HG03439 (cell line): ENCODE measurements around the gene NAA11.
A peak's percentile ranks its signal among the peaks of the same experiment; 100 is the strongest.
"Not testable (repeated sequence)": the region's sequence is repeated elsewhere in the genome, so short reads cannot be mapped to it uniquely, and the experiment has no call there.

Experiments
- ATAC-seq: cut with Tn5 transposase; IDR thresholded peaks from one replicate; pipeline ENCODE4 v1.9.1; 2021; ENCODE audit warnings: mild to moderate bottlenecking, moderate library complexity; ENCODE audit not compliant: unreplicated experiment

The NAA11 gene

DNA sequence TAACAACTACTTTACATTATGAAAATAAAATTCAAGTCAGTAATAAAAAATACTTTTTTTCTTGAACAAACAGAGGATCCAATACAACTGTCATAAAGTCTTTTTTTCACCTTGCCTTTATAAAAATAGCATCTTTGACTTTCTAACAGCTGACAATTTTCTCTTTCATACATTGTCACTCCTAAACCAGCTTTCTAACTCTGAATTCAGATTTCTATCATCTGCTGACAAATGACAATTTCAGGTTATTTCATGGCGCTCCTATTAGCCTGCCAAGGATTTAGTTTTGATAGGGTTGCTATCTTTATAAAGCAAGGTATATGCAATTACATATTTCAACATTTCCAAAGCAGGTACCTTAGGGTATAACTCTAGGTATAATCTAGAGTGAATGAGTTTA, 14.6 kb downstream of the NAA11 start:
- no peak for ATAC-seq

GRCh38 chr4:79308971-79309370, 16.9 kb downstream of the NAA11 start:
- no peak for ATAC-seq

GRCh38 chr4:79308137-79308536, 17.7 kb downstream of the NAA11 start:
- ATAC-seq, result no peak

DNA sequence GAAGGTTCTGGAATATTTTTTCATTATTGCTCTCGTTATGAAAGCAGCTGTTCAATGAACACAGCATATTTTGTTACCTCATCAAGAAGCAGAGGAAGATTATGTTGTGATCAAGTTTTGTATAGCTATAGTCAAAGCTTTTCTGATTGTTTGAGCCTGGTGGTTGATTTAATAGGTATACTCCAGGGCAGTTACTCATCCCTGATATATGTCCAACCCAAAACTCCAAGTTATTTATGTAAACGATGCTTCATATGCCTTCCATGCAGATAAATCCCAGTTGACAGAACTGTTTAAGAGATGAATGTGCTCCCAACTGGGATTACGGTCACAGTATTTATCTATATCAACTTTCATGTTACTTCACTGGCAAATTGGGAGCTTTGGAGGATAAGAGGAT, 19.1 kb downstream of the NAA11 start:
- no peak for ATAC-seq

DNA sequence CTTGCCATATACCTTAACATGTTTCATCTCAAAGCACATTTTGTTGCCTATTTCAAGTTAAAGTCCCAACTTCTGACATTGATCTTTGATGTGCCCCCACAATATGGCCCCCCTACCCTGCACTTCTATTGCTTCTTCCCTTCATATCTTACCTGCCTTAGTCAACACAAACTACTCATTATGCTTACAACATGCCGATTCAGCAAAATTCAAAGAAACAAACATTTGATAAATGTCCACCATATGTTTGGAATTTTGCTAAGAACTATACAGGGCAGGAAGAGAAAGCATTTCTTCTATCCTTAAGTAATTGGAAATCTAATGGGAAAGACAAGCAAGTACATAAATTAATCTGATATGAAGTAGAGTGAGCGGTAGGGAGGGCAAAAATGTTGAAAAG, 25.6 kb downstream of the NAA11 start:
- no peak for ATAC-seq

DNA sequence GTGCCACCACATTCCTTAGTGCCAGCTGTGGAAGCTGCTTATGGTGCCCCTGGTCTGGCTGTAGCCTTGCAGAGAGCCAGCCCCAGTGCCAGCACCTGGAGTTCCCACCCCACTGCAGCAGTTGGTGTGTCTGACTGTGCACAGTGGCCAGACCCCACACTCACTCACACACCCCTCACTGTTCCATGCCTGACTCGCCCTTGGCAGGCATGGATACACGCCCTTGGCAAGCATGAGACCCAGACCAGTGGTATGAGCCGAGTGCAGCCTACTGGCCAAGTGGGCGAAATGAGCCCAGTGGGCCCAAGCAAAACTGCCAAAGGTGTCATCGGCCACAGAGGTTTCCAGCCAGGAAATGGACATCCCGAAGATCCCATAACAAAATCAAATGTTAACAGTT, 27.4 kb downstream of the NAA11 start:
- no peak for ATAC-seq

- ATAC-seq, result no peak
Observed at GRCh38 chr4:79298027-79298426, 27.8 kb downstream of the NAA11 start.

DNA sequence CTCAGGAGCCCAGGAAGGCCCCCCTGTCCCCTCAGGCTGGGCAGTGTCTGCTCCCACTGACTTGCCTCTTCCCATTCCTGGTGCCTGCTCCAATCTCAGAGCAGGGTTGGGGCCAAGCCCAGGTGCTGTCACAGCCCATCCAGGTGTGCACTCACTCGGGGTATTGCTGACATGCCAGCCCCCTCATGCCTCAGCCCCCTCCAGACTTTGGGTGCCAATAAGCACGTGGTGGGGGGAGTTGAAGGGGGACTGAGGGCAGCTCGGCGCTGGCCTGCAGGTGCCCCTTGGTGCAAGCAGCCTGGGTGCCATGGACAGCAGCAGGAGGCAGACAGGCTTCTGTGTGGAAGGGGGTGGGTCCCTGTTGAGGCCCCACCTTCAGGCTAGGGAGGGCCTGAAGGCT, 28.4 kb downstream of the NAA11 start:
- no peak for ATAC-seq

GRCh38 chr4:79296768-79297428, 29.0 kb downstream of the NAA11 start:
- ATAC-seq, result no peak

GRCh38 chr4:79295086-79295485, 30.8 kb downstream of the NAA11 start:
- ATAC-seq, result no peak

DNA sequence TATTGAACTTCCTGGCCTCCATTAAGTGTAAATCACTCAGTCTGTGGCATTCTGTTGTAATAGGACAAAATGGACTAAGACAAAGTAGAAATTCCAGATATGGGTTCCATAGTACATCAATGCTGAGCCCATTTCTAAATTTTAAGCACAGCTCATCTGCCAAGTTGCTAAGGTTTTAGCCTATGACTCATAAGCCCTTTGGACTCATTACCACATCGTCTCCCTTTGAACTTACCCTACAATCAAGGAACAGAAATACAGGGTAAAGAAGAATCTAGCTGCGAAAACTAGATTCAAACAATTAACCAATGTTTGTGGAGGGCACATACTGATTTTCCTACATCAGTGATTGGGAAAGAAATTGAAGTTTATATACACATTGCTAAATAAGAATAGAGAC, 31.8 kb downstream of the NAA11 start:
- no peak for ATAC-seq

DNA sequence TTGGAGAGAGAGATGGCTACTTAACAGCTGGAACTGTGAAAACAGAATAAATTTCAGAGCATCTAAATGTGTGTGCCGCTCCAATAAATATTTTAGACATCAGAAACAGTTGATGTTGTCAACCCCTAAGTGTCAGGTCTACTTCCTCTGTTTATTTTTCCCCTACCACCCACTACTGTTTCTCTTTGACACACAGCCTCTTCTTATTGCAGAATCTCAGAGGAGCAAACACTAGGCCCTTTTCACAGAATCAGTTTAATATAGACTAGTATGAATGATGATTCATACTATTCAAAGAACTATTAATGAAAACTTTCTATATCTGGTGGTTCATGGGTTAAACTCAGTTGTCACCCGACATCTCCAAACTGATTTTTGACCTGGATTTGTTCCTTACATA, 33.9 kb downstream of the NAA11 start:
- peak; percentile 77 for ATAC-seq

DNA sequence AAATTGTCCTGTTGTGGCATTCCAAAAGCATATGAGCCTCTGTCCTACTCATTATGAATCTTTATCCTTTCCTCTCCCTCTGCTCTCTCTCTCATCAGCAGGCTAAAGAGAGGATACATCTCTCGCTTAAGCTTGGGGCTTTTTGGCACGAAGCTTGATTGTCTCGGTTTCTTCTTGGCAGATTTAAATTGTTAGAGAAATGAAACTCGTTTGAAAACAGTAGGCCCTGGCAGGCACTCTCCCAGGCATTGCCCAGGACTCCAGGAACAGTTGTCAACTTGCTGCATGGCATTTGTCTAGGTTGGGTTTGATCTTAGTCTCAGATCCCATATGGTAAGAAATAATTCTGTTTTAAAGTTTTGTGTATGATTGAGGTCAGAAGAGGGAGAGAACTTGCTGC, 35.5 kb downstream of the NAA11 start:
- ATAC-seq, result no peak

DNA sequence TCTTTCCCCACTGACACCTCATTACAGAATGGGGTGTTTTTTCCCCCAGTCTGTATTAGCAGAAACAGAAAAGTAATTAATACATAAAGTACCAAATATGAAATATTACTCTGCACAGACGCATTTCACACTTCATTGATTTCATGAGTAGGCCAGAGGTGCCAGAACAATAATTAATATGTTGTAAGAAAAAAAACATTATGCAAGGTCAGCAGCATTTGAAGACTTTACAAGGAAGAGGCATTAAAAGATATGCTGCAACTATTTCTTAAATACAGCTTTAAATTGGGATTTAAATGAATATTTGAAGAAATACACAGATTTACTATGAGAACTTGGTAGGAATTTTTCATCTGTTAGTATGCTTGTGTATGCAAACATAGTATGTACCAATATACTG, 37.7 kb downstream of the NAA11 start:
- no peak for ATAC-seq

GRCh38 chr4:79287718-79288117, 38.1 kb downstream of the NAA11 start:
- no peak for ATAC-seq

GRCh38 chr4:79287076-79287475, 38.8 kb downstream of the NAA11 start:
- ATAC-seq, result no peak

DNA sequence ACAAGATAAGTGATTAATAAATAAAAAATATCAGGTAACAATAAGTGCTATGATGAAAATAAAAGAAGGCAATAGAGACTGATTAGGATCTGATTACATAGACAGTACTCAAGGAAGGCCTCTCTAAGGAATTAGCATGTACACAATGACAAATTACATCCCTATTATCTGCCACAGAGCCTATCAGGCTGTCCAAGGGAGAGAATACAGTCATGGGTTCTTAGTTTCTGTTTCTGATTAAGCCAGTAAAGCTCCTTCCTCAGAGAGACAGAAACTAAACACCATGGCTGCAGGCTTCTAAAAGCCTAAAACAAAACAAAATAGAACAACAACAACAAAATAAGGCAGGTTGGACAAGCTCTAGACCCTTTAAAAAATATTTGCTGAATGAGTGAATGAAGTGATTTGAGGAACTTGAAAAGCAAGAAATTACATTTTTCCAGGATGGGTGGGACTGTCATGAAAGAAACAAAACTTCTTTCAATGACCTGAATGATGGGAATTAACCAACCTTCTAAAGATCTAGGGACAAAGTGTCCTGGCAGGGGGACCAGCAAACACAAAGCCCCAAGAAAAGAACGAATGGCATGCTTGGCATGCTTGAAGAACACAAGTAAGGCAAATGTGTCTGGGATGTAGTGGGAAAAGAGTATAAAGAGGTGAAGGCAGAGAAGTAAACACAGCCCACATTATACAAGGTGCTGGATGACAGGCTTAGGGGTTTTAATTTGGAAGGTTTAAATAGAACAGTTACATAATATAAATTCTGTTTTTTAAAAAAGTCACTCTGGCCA, 44.1 kb downstream of the NAA11 start:
- ATAC-seq, result no peak

GRCh38 chr4:79277467-79277866, 48.4 kb downstream of the NAA11 start:
- not testable (repeated sequence) for ATAC-seq

DNA sequence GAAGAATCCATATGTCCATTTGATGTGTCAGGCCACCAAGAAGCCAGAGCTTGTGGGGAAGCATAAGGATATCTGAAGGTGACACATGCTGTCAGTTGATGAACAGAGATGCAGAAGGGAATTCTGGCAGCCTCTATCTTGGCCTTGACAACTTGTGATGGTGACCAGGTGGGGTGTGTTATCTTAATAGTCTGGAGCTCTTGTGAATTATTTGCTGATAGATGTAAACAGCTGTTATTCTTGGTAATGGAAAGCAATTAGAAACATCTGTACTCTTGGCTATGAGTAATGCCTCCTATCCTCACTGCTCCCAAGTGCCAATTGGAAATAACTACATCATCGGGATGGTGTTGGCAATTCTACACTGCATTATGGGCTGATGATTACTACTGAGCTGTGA, 51.9 kb downstream of the NAA11 start:
- ATAC-seq, result no peak

DNA sequence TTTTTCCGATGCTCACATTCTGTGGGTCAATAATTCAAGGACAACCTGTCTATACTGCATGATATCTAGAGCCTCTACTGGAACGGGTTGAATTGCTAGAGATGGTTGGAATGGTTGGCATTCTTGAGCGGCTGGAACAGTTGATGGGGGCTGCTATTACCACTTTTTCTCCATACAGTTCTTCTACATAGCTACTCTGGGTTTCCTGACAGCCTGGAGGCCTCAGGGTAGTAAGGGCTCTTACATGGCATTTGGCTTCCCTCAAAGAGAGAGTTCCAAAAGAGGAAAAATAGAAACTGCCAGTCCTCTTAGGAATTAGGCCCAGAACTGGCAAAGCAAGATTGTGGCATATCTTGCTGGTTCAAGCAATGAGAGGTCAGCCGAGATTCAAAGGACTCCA, 53.1 kb downstream of the NAA11 start:
- ATAC-seq, result no peak

DNA sequence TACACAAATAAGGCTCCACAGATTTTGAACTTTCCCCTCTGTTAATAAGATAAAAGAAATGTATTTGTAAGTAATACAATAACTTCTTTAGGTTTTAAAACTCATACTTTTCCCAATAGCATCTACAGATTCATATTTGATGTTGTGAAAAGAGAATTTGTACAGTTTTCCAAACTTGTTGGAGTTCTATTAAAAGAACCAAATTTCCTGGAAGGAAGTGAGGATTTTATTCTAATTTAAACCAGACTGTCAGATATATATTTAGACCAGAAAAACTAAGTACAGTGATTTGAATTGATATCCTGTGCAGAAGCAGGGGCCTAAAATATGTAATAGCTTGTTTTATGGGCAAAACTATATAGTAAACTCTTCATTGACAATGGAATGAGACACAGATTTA, 53.7 kb downstream of the NAA11 start:
- no peak for ATAC-seq

- ATAC-seq, result no peak
Observed at GRCh38 chr4:79267671-79268070, 58.2 kb downstream of the NAA11 start.
